Mesendoderm (in vitro differentiated cells): ENCODE results near the gene GP2.
A peak's percentile ranks its signal among the peaks of the same experiment; 100 is the strongest.

Source experiments
- DNase-seq: peaks from one replicate; pipeline ENCODE4 v3.0.0; 2013
- H2AK5ac ChIP-seq: 2 replicates; pipeline ENCODE4 v1.6.1; 2013; ENCODE audit warnings: low read length, inconsistent platforms
- H2BK120ac ChIP-seq: 2 replicates; pipeline ENCODE4 v1.6.1; 2013; ENCODE audit warnings: low read depth, mild to moderate bottlenecking, low read length, moderate library complexity, mixed read lengths
- H2BK15ac ChIP-seq: replicated peaks from 2 replicates; pipeline ENCODE4 v1.6.1; 2013; ENCODE audit warnings: low read depth, mild to moderate bottlenecking, moderate library complexity
- H2BK5ac ChIP-seq: 2 replicates; pipeline ENCODE4 v1.6.1; 2013; ENCODE audit warnings: low read length, inconsistent platforms
- H3K18ac ChIP-seq: 2 replicates; pipeline ENCODE4 v1.6.1; 2013; ENCODE audit warnings: mild to moderate bottlenecking, low read length, mixed read lengths
- H3K23ac ChIP-seq: one replicate; pipeline ENCODE4 v1.6.1; 2013; ENCODE audit warnings: low read length
- H3K27ac ChIP-seq: 2 replicates; pipeline ENCODE4 v1.5.1; 2013; ENCODE audit warnings: low read depth, mild to moderate bottlenecking, inconsistent platforms, low read length, moderate library complexity
- H3K27me3 ChIP-seq: 2 replicates; pipeline ENCODE4 v1.6.1; 2013; ENCODE audit warnings: low read length, control low read depth, mild to moderate bottlenecking, inconsistent platforms; ENCODE audit not compliant: insufficient read depth, poor library complexity
- H3K36me3 ChIP-seq: 2 replicates; pipeline ENCODE4 v1.6.1; 2013; ENCODE audit warnings: low read length, inconsistent platforms; ENCODE audit not compliant: control insufficient read depth, insufficient read depth
- H3K4ac ChIP-seq: one replicate; pipeline ENCODE4 v1.6.1; 2013; ENCODE audit warnings: low read depth, mild to moderate bottlenecking, low read length, moderate library complexity
- H3K4me1 ChIP-seq: 2 replicates; pipeline ENCODE4 v1.6.1; 2013; ENCODE audit warnings: low read depth, low read length, inconsistent platforms; ENCODE audit not compliant: control insufficient read depth
- H3K4me2 ChIP-seq: 2 replicates; pipeline ENCODE4 v1.6.1; 2013; ENCODE audit warnings: low read length
- H3K4me3 ChIP-seq: 2 replicates; pipeline ENCODE4 v1.5.1; 2013; ENCODE audit warnings: mild to moderate bottlenecking, low read length
- H3K56ac ChIP-seq: one replicate; pipeline ENCODE4 v1.6.1; 2013; ENCODE audit warnings: low read length
- H3K79me1 ChIP-seq: 2 replicates; pipeline ENCODE4 v1.6.1; 2013; ENCODE audit warnings: low read length, inconsistent platforms
- H3K79me2 ChIP-seq: 2 replicates; pipeline ENCODE4 v1.6.1; 2013; ENCODE audit warnings: mild to moderate bottlenecking, low read length; ENCODE audit not compliant: control insufficient read depth, insufficient read depth
- H3K9ac ChIP-seq: 2 replicates; pipeline ENCODE4 v1.6.1; 2013; ENCODE audit warnings: low read length, inconsistent platforms
- H4K5ac ChIP-seq: one replicate; pipeline ENCODE4 v1.6.1; 2013; ENCODE audit warnings: low read length
- H4K8ac ChIP-seq: one replicate; pipeline ENCODE4 v1.6.1; 2013; ENCODE audit warnings: low read depth, mild to moderate bottlenecking, control low read depth, low read length, moderate library complexity
- WGBS: extraction: QIAGEN DNeasy Blood & Tissue Kit; methylation state at CpG from one replicate; pipeline ENCODE4 v1.1.7; 2013; ENCODE audit warnings: low lambda C conversion rate, missing lambda C conversion rate; ENCODE audit not compliant: insufficient coverage; ENCODE audit errors: extremely low coverage; 5-methylcytosine and 5-hydroxymethylcytosine counted together

Gene GP2

DNA sequence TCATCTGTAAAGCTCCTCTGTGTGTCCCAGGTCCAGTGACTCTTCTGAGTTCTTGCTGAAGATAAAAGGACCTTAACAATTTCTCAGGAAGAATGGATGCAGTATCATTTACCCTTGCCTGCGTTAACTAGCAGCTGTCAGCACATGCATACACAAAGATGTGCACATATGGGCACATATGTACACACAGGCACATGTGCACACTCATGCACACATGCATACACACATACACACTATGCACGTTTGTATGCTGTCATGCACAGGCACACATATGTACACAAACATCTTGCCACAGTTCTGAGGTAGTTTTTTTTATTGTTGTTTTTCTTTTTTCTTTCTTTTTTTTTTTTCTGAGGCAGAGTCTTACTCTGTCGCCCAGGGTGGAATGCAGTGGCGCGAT is 24.9 kb downstream of the GP2 start:
- Histone ChIP-seq H3K18ac (no peak overlapping the region), H3K4me3 (no peak overlapping the region), H3K23ac (no peak overlapping the region), H3K36me3 (no peaks in the 10 kb centered on the region), H3K9ac (no peak overlapping the region), H3K27me3 (no peaks in the 10 kb centered on the region), H3K79me1 (no peaks in the 10 kb centered on the region), H3K4me1 (no peaks in the 10 kb centered on the region), H3K4ac (no peak overlapping the region), H4K5ac (no peak overlapping the region), H2BK120ac (no peak overlapping the region), H3K27ac (no peak overlapping the region), H3K79me2 (no peaks in the 10 kb centered on the region), H2BK5ac (no peak overlapping the region), H4K8ac (no peak overlapping the region), H3K4me2 (no peak overlapping the region), H2AK5ac (no peak overlapping the region), H2BK15ac (no peak overlapping the region), H3K56ac (no peak overlapping the region)
- DNase-seq: no peak
- WGBS: no CpG with 5 or more reads among the region's 5 CpGs

DNA sequence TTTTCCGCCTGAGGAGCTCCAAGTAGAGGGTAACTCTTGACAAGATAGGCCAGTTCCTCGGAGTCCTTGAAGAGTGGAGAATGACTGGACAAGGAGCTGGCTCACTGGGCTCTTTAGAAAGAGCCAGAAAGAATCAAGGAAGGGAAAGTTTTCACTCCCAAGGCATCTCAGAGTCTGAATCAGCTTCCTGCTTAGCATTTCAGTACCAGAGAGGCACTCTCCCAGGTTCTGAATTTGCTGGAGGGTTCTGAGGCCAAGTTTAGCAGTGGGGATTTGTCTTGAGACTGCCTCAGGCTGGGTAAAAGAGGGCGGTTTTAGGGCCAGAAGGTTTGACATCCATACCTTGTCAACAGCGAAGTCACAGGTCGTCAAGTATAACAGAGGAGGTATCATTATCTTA is 25.5 kb downstream of the GP2 start:
- WGBS: no CpG with 5 or more reads among the region's 5 CpGs
- Histone ChIP-seq H3K4me2 (no peak overlapping the region), H3K36me3 (no peaks in the 10 kb centered on the region), H3K79me1 (no peaks in the 10 kb centered on the region), H3K79me2 (no peaks in the 10 kb centered on the region), H3K27me3 (no peaks in the 10 kb centered on the region), H4K5ac (no peak overlapping the region), H4K8ac (no peak overlapping the region), H3K27ac (no peak overlapping the region), H3K4me3 (no peak overlapping the region), H3K4ac (no peak overlapping the region), H2BK5ac (no peak overlapping the region), H2BK120ac (no peak overlapping the region), H3K18ac (no peak overlapping the region), H3K9ac (no peak overlapping the region), H3K4me1 (no peaks in the 10 kb centered on the region), H3K23ac (no peak overlapping the region), H3K56ac (no peak overlapping the region), H2BK15ac (no peak overlapping the region), H2AK5ac (no peak overlapping the region)
- DNase-seq: peak; percentile 40

DNA sequence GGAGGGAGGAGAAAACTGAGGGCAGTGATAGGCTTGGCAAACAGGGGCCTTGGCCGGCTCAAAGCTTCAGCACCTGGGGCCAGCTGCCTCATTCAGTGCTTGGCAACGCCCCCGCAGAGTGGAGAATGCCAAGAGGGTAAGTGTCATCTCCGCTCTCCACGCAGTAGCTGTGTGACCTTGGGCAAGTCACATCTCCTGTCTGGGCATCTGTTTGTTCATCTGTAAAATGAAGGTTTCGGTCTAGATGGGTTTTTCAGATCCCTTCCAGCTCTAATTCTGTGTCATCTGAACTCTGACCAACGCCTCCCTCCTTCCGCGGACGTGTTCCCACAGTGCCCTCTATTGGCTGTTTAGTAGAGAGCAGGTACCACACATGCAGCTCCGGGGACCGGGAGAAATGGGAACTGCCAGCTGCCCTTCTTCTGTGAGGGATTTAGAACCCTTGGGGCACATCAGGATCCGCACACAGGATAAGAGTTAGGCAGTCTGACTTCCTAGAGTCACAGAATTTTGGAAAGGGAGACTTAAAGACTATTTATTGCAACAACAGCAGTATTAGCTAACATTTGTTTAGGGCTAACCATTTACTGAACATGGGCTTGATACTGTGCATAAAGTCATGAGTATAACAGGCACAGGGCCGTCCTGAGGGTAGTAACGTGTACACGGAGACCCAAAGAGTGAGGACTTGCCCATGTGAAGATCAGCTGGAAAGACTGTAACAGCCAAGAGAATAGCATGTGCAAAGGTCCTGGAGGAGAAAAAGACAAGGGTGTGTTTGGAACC is 26.8 kb downstream of the GP2 start:
- H3K4me2 ChIP-seq: no peak overlapping the region
- WGBS: no CpG with 5 or more reads among the region's 16 CpGs

DNA sequence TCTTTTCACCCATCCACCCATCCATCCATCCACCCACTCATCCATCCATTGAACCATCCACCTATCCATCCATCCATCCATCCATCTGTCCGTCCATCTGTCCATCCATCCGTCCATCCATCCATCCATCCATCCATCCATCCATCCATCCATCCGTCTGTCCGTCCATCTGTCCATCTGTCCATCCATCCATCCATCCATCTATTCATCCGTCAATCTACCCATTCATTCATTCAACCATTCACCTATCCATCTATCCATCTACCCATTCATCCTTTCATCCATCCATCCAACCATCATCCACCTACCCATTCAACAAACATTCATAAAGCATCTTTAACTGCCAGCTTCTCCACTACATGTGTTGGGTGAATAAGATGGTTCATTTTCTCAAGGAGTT is 28.9 kb downstream of the GP2 start:
- no peak overlapping the region for H3K56ac ChIP-seq
- no peak overlapping the region for H2BK120ac ChIP-seq
- no peak overlapping the region for H3K9ac ChIP-seq
- WGBS: no CpG with 5 or more reads among the region's 5 CpGs
- H4K5ac ChIP-seq: no peak overlapping the region
- H3K27me3 ChIP-seq: no peaks in the 10 kb centered on the region
- no peak overlapping the region for H3K23ac ChIP-seq
- H2BK5ac ChIP-seq: no peak overlapping the region
- DNase-seq: no peak
- H3K27ac ChIP-seq: no peak overlapping the region
- H3K4me1 ChIP-seq: no peaks in the 10 kb centered on the region
- H3K4ac ChIP-seq: no peak overlapping the region
- H3K36me3 ChIP-seq: no peaks in the 10 kb centered on the region
- no peak overlapping the region for H3K18ac ChIP-seq
- no peaks in the 10 kb centered on the region for H3K79me2 ChIP-seq
- no peak overlapping the region for H4K8ac ChIP-seq
- H2BK15ac ChIP-seq: no peak overlapping the region
- H2AK5ac ChIP-seq: no peak overlapping the region
- H3K4me3 ChIP-seq: no peak overlapping the region
- no peaks in the 10 kb centered on the region for H3K79me1 ChIP-seq
- H3K4me2 ChIP-seq: no peak overlapping the region

More for the DNA sequence above, 26.8 kb downstream of the GP2 start:
- Histone ChIP-seq H3K36me3 (no peaks in the 10 kb centered on the region), H3K27ac (no peak overlapping the region), H3K9ac (no peak overlapping the region), H3K27me3 (no peaks in the 10 kb centered on the region), H3K56ac (no peak overlapping the region), H3K4ac (no peak overlapping the region), H3K4me3 (no peak overlapping the region), H2AK5ac (no peak overlapping the region), H3K18ac (no peak overlapping the region), H2BK5ac (no peak overlapping the region), H3K79me2 (no peaks in the 10 kb centered on the region), H4K8ac (no peak overlapping the region), H2BK15ac (no peak overlapping the region), H3K79me1 (no peaks in the 10 kb centered on the region), H4K5ac (no peak overlapping the region), H3K23ac (no peak overlapping the region), H3K4me1 (no peaks in the 10 kb centered on the region), H2BK120ac (no peak overlapping the region)
- peak; percentile 75 for DNase-seq

DNA sequence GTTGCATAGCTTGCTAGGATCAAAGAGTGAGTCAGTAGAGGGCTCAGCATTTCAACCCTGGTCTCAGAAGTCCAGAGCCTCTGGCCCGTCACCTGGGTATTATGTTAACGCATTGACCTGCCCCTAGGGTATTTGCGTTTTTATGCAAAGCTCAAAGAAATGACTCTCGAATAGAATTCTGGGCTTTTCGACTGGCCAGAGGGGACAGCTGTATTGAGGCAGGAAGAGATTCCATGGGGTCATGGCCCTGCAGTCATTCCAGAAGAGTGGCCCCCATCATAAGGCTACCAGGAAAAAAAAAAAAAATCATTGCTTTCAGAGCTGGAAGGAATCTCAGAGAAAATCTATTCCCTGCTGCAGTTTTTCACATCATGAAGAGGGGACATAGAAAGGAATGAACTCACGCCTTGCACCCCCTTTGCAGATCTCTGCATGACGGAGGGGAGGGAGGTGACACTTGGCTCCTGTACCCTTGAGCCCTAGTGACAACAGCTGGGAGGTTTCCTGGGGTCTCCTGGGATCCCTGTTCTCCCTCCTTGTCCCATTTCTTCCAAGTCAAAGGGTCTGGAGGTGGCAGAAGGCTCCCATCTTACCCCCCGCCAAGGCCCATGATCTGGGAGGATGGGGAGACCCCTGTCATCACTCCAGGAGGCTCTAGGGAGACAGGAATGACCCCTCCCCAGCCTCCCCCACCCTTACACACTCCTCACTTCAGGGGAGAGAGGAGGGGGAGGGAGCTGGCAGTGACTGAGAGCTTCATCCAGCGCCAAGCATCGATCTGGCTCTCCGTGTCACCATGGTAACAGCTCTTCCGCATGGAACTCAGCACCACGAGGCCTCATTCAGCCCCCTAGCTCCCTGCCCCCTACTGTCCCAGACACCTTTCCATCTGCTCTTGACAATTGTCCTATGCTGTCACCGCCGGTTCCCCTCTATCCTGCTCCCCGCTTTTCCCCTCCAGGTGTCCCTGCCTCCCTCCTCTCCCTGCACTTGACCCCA is 35.8 kb downstream of the GP2 start:
- no peak overlapping the region for H3K23ac ChIP-seq
- no peak overlapping the region for H3K18ac ChIP-seq
- no peak overlapping the region for H3K27ac ChIP-seq
- no peaks in the 10 kb centered on the region for H3K27me3 ChIP-seq
- WGBS: no CpG with 5 or more reads among the region's 16 CpGs
- no peak overlapping the region for H3K4me2 ChIP-seq
- H4K8ac ChIP-seq: no peak overlapping the region
- H2BK15ac ChIP-seq: no peak overlapping the region
- H3K4me3 ChIP-seq: no peak overlapping the region
- H3K9ac ChIP-seq: no peak overlapping the region
- H3K36me3 ChIP-seq: no peaks in the 10 kb centered on the region
- no peak overlapping the region for H2BK5ac ChIP-seq
- peak; percentile 29 for DNase-seq
- H3K79me1 ChIP-seq: no peaks in the 10 kb centered on the region
- H2AK5ac ChIP-seq: no peak overlapping the region
- no peak overlapping the region for H3K4ac ChIP-seq
- H3K56ac ChIP-seq: no peak overlapping the region
- no peak overlapping the region for H4K5ac ChIP-seq
- no peaks in the 10 kb centered on the region for H3K4me1 ChIP-seq
- no peak overlapping the region for H2BK120ac ChIP-seq
- H3K79me2 ChIP-seq: no peaks in the 10 kb centered on the region
